Measurements from ENCODE around the gene TOR4A.

- no peak for TF ChIP-seq POLR2A (IDR thresholded peaks at IDR 0.05)
- no peak for TF ChIP-seq CTCF (IDR thresholded peaks at IDR 0.05)
- no peak for TF ChIP-seq POLR2AphosphoS5 (IDR thresholded peaks at IDR 0.05)
- no peak for TF ChIP-seq EP300 (IDR thresholded peaks at IDR 0.05)
Measured at GRCh38 chr9:137276473-137277328, 825 bp upstream of the TOR4A start.
